Daoy (cell line): ENCODE data around the gene ZFAND4. TPM values are rescaled to one million over a fixed set of nuclear protein-coding genes. Genes with fewer than 3 reads are reported as not detected.
"Not testable (repeated sequence)": the region's sequence is repeated elsewhere in the genome, so short reads cannot be mapped to it uniquely, and the experiment has no call there.

Experiments
- DNase-seq: peaks from one replicate; pipeline ENCODE4 v3.0.0-alpha.2; 2015; ENCODE audit warnings: low read depth
- total RNA-seq: library from RNA; depleted of rRNA; stranded (reverse); fragments of >200 nt; shearing (Covaris generic); gene quantifications from 2 replicates; pipeline ENCODE4 v1.2.3, GENCODE V29; 2014; rRNA removed

The ZFAND4 gene
- total RNA-seq, 1 experiment from 2014 or later: 9.1 TPM

GRCh38 chr10:45589868-45590267 is 82.7 kb downstream of the ZFAND4 start:
- DNase-seq: no peak

DNA sequence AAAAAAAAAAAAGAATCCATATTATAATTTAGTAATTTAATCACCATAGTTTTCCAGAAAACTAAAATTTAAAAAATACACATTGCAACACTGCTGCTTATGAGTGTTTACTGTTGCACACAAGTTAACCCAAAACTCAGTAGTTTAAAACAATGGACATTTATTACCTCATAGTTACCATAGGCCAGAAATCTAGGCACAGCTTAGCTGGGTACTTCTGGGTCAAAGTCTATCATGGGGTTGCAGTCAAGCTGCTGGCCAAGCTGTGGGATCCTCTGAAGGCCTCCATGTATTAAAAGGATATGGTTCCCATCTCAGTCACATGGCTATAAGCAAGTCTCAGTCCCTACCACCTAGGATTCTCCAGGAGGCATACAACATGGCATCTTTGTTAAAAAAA is 83.6 kb downstream of the ZFAND4 start:
- DNase-seq: no peak

GRCh38 chr10:45586028-45586824 is 86.3 kb downstream of the ZFAND4 start:
- no peak for DNase-seq

DNA sequence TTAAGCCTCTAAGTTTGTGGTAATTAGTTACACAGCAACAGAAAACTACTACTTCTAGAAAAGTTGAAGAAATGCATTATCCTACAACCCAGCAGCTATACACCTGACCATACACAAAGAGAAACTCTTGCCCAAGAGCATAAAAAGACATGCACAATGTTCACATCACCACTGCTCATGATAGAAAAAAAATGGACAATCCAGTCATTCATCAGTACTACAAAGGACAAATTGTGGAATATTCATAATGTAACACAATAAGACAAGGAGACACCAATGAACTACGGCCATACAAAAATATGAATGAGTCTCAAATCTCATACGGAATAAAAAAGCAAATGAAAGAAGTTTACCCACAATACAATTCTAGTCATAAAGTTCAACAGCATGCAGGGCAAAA is 87.4 kb downstream of the ZFAND4 start:
- no peak for DNase-seq

GRCh38 chr10:45582386-45582781 is 90.2 kb downstream of the ZFAND4 start:
- no peak for DNase-seq

DNA sequence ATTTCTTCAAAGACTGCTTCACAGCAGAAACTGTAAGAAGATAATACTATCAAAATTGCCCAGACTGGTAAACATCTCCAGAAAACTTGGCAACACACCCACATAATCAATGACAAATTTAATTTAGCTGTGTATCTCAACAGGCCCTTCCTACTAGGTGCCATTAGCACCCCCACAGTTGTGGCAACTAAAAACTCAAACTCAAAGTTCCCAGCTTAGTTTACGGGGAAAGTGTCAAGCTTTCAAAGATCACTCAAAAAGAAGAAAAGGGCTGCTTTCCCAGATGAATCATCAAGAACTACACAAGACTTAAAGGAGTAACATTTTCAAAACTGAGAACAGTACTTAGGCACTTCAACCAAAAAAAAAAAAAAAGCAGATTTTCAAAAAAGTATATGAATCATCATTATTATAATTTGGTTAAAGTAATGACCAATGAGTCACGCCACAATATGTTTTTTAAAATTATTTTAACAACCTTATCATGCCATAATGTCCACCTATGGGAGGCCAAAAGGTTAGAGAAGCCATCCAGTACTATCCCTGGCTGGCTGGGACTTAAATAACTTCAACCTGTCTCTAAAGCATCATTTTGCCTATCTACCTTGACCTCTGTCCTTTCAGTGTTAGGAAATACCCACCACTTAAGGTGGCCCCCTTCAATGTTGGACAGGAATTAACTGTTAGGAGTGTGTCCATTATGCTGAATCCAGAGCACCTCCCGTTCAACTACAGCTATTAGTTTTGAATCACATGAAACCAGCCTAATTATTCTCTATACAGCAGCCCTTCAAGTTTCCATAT is 90.8 kb downstream of the ZFAND4 start:
- no peak for DNase-seq

DNA sequence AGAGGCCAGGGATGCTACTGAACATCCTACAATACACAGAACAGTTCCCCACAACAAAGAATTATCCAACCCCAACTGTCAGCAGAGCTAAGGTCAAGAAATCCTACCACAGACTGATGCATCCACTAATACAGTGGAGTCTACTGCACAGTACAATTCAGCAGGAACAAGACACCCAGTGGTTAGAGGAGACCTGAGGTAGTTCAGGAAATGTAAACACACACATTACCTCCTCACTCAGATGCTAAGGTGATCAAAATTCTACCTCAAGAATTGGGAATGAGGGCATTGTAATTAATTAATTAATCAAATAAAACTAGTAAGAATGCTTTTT is 91.4 kb downstream of the ZFAND4 start:
- no peak for DNase-seq

DNA sequence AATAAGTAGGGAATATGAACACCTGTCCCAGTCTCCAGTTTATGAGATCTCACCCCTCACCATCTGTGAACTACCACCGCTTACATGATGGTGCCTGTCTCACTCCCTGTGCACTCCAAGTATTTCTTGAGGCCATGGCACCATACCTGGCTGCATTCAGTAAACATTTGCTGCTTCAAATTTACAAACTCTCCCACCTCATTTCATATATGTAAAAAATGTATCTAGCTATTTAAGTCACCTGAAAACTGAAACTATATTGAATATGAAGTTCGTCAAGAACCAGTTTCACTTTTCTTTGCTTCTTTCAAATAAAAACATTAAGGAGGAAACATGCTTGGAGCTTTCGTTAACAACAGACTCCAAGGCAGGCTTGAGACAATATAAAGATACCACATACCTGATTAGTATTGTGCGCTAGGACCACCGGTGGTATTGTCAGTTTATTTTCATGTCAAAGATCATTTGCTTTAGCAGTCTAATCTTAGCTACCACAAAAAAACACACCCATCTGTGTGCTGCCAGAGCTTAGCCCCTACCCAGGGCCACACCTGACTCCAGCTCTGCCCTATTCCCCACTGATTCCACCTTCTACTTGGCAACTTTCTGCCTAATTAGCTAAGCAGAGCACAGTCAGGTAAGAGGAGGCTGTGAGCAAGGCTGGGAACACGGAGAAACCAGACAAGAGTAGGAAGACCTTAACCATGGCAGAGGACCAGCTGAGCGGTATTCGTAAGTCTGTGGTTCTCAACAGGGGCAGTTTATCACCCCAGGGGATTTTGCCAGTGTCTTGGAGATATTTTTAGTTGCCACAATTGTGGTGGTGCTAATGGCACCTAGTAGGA is 92.0 kb downstream of the ZFAND4 start:
- DNase-seq: no peak

- no peak for DNase-seq
Observed at GRCh38 chr10:45578384-45578971, 94.1 kb downstream of the ZFAND4 start.

GRCh38 chr10:45575966-45576597 is 96.5 kb downstream of the ZFAND4 start:
- DNase-seq: no peak

- DNase-seq: not testable (repeated sequence)
Observed at GRCh38 chr10:45575032-45575761, 97.4 kb downstream of the ZFAND4 start.

GRCh38 chr10:45569471-45569870 is 103.1 kb downstream of the ZFAND4 start:
- no peak for DNase-seq

GRCh38 chr10:45566415-45566814 is 106.2 kb downstream of the ZFAND4 start:
- no peak for DNase-seq

Other genes with a start within 250 kb of the ZFAND4 start
- gene WASHC2C, start 54.5 kb upstream of the ZFAND4 start, total RNA-seq: 11.6 and 15.6 TPM in 2 replicates
- 3.2 and 3.6 TPM in 2 replicates for gene AGAP4, start 174.7 kb upstream of the ZFAND4 start, total RNA-seq